ENCODE measurements around the gene ST6GALNAC2. TPM values are rescaled to one million over a fixed set of nuclear protein-coding genes. Genes with fewer than 3 reads are reported as not detected.
"Not testable (repeated sequence)": the region's sequence is repeated elsewhere in the genome, so short reads cannot be mapped to it uniquely, and the experiment has no call there.

Gene ST6GALNAC2
- total and polyA plus RNA-seq, 5 donors from 2014 or later = 0.08 to 0.39 (median 0.13) TPM; not detected in 2

DNA sequence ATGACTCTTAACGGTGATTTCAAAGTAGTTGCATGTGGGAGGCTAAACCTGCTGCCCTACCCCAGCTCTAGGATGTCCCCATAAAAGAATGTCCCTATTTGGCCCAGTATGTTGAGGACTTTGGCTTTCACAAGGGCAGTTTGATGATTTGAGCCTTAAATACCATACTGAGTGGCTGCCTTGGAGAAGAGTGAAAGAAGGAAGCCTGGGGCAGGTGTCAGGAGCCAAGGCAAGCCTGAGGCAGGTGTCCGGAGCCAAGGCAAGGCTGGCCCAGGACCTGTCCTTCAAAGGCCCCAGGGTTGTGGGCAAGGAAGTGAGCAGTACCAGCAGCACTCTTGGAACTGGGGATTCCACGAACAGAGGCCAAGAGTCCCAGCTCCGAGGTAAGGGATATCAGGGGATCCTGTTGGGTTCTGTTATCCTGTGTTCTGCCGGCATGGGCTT lies 18.6 kb downstream of the ST6GALNAC2 start:
- H3K9me3 Mint-ChIP-seq = no peaks in the 10 kb centered on the region
- H3K27me3 ChIP-seq (ENCODE audit: control insufficient read depth, insufficient read depth, low read length) = no peaks in the 10 kb centered on the region
- peaks cover 30% of the 10 kb centered on the region for H3K36me3 ChIP-seq (ENCODE audit: control insufficient read depth, insufficient read depth, low read length)
- ATAC-seq (ENCODE audit: low read depth in 2 of 2) (no peak), DNase-seq (no peak)
- H3K36me3 Mint-ChIP-seq = peaks cover 22% of the 10 kb centered on the region
- no peak overlapping the region for H3K4me3 ChIP-seq (ENCODE audit: low read depth, low read length)
- peaks cover 1% of the 10 kb centered on the region for H3K4me1 ChIP-seq (ENCODE audit: control insufficient read depth, insufficient read depth, low read length, poor library complexity, severe bottlenecking)
- no peak overlapping the region for H3K27ac ChIP-seq (ENCODE audit: insufficient read depth, low read length, poor library complexity, severe bottlenecking)
- no peak overlapping the region for H3K4me3 Mint-ChIP-seq
- no peaks in the 10 kb centered on the region for H3K27me3 Mint-ChIP-seq
- H3K9me3 ChIP-seq (ENCODE audit: control insufficient read depth in 2 of 2, low read length in 2 of 2) = no peaks in the 10 kb centered on the region
- H3K27ac Mint-ChIP-seq = no peak overlapping the region
- H3K4me1 Mint-ChIP-seq = peaks cover under 1 to 21% (median 10%) of the 10 kb centered on the region in 4 donors

DNA sequence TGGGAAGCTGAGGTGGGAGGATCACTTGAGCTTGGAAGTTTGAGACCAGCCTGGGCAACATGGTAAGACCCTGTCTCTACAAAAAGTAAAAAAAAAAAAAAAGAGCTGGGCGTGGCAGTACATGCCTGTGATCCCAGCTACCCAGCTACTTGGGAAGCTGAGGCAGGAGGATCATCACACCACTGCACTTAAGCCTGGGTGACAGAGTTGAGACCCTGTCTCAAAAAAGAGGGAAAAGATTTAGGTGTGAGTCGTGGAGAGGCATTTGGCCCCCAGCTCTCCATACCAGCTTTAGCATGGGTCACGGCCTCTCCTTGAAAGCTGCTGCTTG lies 19.1 kb downstream of the ST6GALNAC2 start:
- Histone ChIP-seq H3K27me3 (ENCODE audit: control insufficient read depth, insufficient read depth, low read length) (no peaks in the 10 kb centered on the region), H3K4me3 (ENCODE audit: low read depth, low read length) (no peak overlapping the region), H3K27ac (ENCODE audit: insufficient read depth, low read length, poor library complexity, severe bottlenecking) (no peak overlapping the region), H3K4me1 (ENCODE audit: control insufficient read depth, insufficient read depth, low read length, poor library complexity, severe bottlenecking) (peaks cover 5% of the 10 kb centered on the region), H3K36me3 (ENCODE audit: control insufficient read depth, insufficient read depth, low read length) (peaks cover 35% of the 10 kb centered on the region), H3K9me3 (ENCODE audit: control insufficient read depth in 2 of 2, low read length in 2 of 2) (no peaks in the 10 kb centered on the region)
- DNase-seq = no peak
- Mint-ChIP-seq H3K9me3 (no peaks in the 10 kb centered on the region), H3K27ac (no peak overlapping the region), H3K4me1 (peaks cover 4 to 25% (median 14%) of the 10 kb centered on the region in 4 donors), H3K27me3 (no peaks in the 10 kb centered on the region), H3K36me3 (peaks cover 26% of the 10 kb centered on the region), H3K4me3 (no peak overlapping the region)
- ATAC-seq (ENCODE audit: low read depth in 2 of 2) = no peak

DNA sequence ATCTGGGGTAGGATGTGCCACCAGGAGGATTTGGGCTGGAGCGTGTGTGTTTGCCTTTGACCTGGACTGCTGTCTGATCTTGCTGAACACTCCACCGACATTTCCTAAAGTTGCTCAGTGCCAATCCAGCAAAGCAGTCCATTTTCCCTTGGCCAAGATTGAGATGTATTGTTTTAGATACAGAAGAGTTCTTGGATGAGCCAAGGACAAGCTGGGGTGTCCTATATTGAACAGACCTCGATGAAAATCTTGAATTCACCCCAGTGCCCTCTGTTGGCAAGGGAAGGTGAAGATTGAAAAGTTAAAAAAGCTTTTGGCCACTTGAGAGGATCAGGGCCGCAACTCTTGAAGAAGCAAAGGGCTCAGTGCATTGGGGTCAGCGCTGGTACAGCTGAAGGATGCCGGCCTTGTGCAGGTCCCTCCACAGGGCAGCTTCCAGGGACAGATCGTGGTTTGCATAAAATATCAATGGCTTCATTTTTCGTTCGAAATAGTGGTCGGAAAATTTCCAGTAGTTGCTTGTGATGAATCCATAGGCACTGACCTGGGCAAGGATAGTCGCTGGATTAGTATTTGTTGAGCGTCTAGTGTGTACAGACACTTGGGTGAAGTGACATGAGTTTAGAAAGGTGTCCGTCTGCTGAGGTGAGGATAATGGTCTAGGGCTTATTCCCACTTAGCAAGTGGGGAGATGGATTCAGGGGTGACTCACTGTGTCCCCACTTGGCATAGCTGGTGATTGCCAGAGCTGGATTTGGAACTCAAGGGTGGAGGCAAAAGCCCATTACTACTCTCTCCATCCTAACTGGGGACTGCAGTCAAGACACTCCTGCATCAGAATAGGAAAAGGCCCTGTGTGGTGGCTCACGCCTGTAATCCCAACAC lies 19.7 kb downstream of the ST6GALNAC2 start:
- H3K4me3 ChIP-seq (ENCODE audit: low read depth, low read length) = no peak overlapping the region
- no peaks in the 10 kb centered on the region for H3K9me3 ChIP-seq (ENCODE audit: control insufficient read depth in 2 of 2, low read length in 2 of 2)
- ATAC-seq (ENCODE audit: low read depth in 2 of 2) (no peak), DNase-seq (no peak)
- peaks cover 27% of the 10 kb centered on the region for H3K36me3 Mint-ChIP-seq
- peaks cover 11% of the 10 kb centered on the region for H3K4me1 ChIP-seq (ENCODE audit: control insufficient read depth, insufficient read depth, low read length, poor library complexity, severe bottlenecking)
- H3K27me3 Mint-ChIP-seq = no peaks in the 10 kb centered on the region
- no peaks in the 10 kb centered on the region for H3K27me3 ChIP-seq (ENCODE audit: control insufficient read depth, insufficient read depth, low read length)
- H3K4me1 Mint-ChIP-seq = peaks cover 10 to 32% (median 16%) of the 10 kb centered on the region in 4 donors
- H3K9me3 Mint-ChIP-seq = no peaks in the 10 kb centered on the region
- no peak overlapping the region for H3K4me3 Mint-ChIP-seq
- peak overlapping the region; percentile 24 to 36 (median 26) for H3K27ac Mint-ChIP-seq
- H3K36me3 ChIP-seq (ENCODE audit: control insufficient read depth, insufficient read depth, low read length) = peaks cover 39% of the 10 kb centered on the region
- H3K27ac ChIP-seq (ENCODE audit: insufficient read depth, low read length, poor library complexity, severe bottlenecking) = no peak overlapping the region

DNA sequence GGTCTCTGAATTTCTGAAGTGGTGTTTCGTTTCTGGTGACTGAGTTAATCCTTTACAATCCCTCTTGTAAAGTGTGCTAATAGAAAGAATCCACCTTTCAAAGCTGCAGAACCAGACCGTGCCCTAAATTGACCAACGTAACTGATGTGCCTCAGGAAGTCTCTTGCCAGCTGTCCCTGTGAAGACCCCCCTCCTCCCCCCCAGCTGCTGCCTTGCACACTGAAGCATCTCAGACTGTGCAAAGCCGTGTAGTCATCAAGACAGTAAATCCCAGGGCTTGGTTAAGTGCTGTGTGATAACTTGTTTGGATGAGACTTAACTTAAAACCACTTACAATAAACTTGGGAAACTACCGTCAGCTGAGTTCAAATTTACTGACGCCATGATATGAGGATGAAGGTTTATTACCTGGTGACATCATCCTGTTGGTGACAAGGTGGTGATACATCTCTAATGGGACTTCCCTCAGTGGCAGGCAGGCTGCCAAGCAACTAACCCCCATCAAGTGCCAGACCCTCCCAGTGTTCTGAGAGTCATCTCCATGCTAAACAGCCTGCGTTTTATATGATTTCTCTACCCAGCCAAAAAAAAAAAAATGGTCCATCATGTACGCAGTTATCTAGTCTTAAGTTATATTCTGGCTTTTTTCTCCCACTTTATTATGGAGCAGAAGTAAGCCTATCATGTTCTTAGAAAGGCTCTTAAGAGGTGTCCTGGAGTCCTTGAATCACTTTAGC lies 20.5 kb downstream of the ST6GALNAC2 start:
- H3K4me3 Mint-ChIP-seq; H3K4me3 ChIP-seq (ENCODE audit: low read depth, low read length); H3K27ac ChIP-seq (ENCODE audit: insufficient read depth, low read length, poor library complexity, severe bottlenecking); H3K27me3 ChIP-seq (ENCODE audit: control insufficient read depth, insufficient read depth, low read length); H3K27me3 Mint-ChIP-seq; H3K9me3 ChIP-seq (ENCODE audit: control insufficient read depth in 2 of 2, low read length in 2 of 2); DNase-seq; H3K9me3 Mint-ChIP-seq: not testable (repeated sequence)
- Mint-ChIP-seq H3K36me3 (peaks cover 28% of the 10 kb centered on the region), H3K27ac (peak overlapping the region; percentile 24 to 36 (median 26)), H3K4me1 (peaks cover 12 to 40% (median 19%) of the 10 kb centered on the region in 4 donors)
- peak in 1 of 2 donors; percentile 42 for ATAC-seq (ENCODE audit: low read depth in 2 of 2)
- peaks cover 17% of the 10 kb centered on the region for H3K4me1 ChIP-seq (ENCODE audit: control insufficient read depth, insufficient read depth, low read length, poor library complexity, severe bottlenecking)
- H3K36me3 ChIP-seq (ENCODE audit: control insufficient read depth, insufficient read depth, low read length) = peaks cover 39% of the 10 kb centered on the region

DNA sequence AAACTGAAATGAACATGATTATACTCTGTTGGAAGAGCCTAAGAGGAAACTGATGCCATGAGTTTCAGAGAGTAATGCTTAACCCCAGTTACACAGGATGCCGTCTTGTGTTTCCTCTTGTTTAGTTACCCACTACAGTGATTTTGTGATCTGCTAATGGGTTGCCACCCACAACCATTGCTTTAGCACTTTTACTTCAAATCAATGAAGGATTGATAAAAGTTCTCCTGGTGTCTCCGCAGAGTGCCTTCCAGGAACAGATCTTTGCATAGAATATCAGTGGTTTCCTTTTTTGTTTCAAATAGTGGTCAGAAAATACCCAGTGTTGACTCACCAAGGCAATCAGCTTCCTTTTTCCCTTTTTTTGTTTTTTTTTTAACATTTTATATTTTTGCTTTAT lies 22.3 kb downstream of the ST6GALNAC2 start:
- peaks cover 23 to 54% (median 30%) of the 10 kb centered on the region in 4 donors for H3K4me1 Mint-ChIP-seq
- H3K4me3 Mint-ChIP-seq; H3K27ac ChIP-seq (ENCODE audit: insufficient read depth, low read length, poor library complexity, severe bottlenecking); H3K27me3 Mint-ChIP-seq; H3K9me3 ChIP-seq (ENCODE audit: control insufficient read depth in 2 of 2, low read length in 2 of 2); H3K27me3 ChIP-seq (ENCODE audit: control insufficient read depth, insufficient read depth, low read length); H3K4me3 ChIP-seq (ENCODE audit: low read depth, low read length); ATAC-seq (ENCODE audit: low read depth in 2 of 2); DNase-seq; H3K9me3 Mint-ChIP-seq: not testable (repeated sequence)
- Histone ChIP-seq H3K4me1 (ENCODE audit: control insufficient read depth, insufficient read depth, low read length, poor library complexity, severe bottlenecking) (peaks cover 35% of the 10 kb centered on the region), H3K36me3 (ENCODE audit: control insufficient read depth, insufficient read depth, low read length) (peaks cover 39% of the 10 kb centered on the region)
- peak overlapping the region in 1 of 3 donors; percentile 71 for H3K27ac Mint-ChIP-seq
- peaks cover 31% of the 10 kb centered on the region for H3K36me3 Mint-ChIP-seq

DNA sequence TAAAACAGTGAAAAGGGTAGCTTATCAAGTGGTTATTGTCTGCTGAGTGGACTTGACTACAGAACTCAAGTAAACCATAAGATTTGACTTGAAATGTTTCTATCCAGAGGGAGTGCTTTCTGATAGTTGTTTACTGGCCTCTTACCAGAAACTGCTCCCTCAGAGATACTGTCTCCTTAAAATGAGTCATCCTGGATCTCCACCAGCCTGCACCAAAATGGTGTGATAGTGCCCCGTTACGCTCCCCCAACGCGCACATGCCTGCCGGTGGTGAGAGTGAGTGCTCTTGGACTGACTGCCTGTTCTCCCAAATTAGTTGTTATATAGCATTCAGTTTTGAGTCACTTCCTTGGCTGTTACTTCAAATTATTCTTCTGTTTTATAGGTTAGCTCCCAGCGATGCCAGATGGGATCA lies 22.9 kb downstream of the ST6GALNAC2 start:
- peak overlapping the region in 2 of 4 donors; percentile 26 to 45 for H3K4me3 Mint-ChIP-seq
- peaks cover 23 to 57% (median 35%) of the 10 kb centered on the region in 4 donors for H3K4me1 Mint-ChIP-seq
- Histone ChIP-seq H3K4me3 (ENCODE audit: low read depth, low read length) (no peak overlapping the region), H3K4me1 (ENCODE audit: control insufficient read depth, insufficient read depth, low read length, poor library complexity, severe bottlenecking) (peaks cover 42% of the 10 kb centered on the region), H3K9me3 (ENCODE audit: control insufficient read depth in 2 of 2, low read length in 2 of 2) (no peaks in the 10 kb centered on the region), H3K27me3 (ENCODE audit: control insufficient read depth, insufficient read depth, low read length) (no peaks in the 10 kb centered on the region), H3K27ac (ENCODE audit: insufficient read depth, low read length, poor library complexity, severe bottlenecking) (no peak overlapping the region), H3K36me3 (ENCODE audit: control insufficient read depth, insufficient read depth, low read length) (peaks cover 39% of the 10 kb centered on the region)
- H3K9me3 Mint-ChIP-seq = no peaks in the 10 kb centered on the region
- ATAC-seq (ENCODE audit: low read depth in 2 of 2) = no peak
- no peak for DNase-seq
- peak overlapping the region in 2 of 3 donors; percentile 43 to 71 for H3K27ac Mint-ChIP-seq
- peaks cover 31% of the 10 kb centered on the region for H3K36me3 Mint-ChIP-seq
- no peaks in the 10 kb centered on the region for H3K27me3 Mint-ChIP-seq

DNA sequence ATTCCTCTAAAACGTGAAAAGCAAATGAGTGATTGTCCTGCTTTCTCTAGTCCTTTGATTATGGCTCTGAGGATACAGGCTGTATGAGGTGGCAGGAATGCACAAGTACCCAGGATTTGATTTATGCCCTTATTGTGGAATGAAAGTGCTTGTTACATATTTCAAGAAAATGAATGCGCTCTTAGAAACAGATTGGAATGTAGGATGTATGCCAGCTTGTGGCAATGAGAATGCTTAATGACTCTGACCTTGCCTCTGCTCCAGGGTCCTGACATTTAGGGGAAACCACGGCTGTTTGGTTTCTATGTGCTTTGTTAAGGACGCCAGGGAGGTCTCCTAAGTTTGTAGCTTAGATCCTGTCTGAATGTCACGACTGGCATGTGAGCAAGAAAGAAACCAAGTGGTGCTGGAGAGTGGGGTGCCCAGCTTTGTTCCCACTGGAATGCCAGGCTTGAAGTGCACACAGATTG lies 23.8 kb downstream of the ST6GALNAC2 start:
- Mint-ChIP-seq H3K4me3 (peak overlapping the region; percentile 29 to 73 (median 52)), H3K36me3 (peaks cover 31% of the 10 kb centered on the region), H3K9me3 (peaks cover 0 to 2% (median 0%) of the 10 kb centered on the region in 7 donors), H3K4me1 (peaks cover 23 to 64% (median 41%) of the 10 kb centered on the region in 4 donors), H3K27me3 (no peaks in the 10 kb centered on the region), H3K27ac (peak overlapping the region; percentile 52 to 77 (median 67))
- Histone ChIP-seq H3K27ac (ENCODE audit: insufficient read depth, low read length, poor library complexity, severe bottlenecking) (peak overlapping the region; percentile 30), H3K36me3 (ENCODE audit: control insufficient read depth, insufficient read depth, low read length) (peaks cover 39% of the 10 kb centered on the region), H3K9me3 (ENCODE audit: control insufficient read depth in 2 of 2, low read length in 2 of 2) (no peaks in the 10 kb centered on the region), H3K4me1 (ENCODE audit: control insufficient read depth, insufficient read depth, low read length, poor library complexity, severe bottlenecking) (peaks cover 49% of the 10 kb centered on the region), H3K27me3 (ENCODE audit: control insufficient read depth, insufficient read depth, low read length) (no peaks in the 10 kb centered on the region), H3K4me3 (ENCODE audit: low read depth, low read length) (peak overlapping the region; percentile 42)
- ATAC-seq (ENCODE audit: low read depth in 2 of 2) = no peak
- no peak for DNase-seq
